H1 (cell line): ENCODE results near the gene ARHGAP24. TPM values are rescaled to one million over a fixed set of nuclear protein-coding genes. Genes with fewer than 3 reads are reported as not detected.

Source experiments
- CEBPB ChIP-seq: IDR thresholded peaks from 2 replicates; pipeline ENCODE4 v1.6.1; 2012; ENCODE audit warnings: low read depth, low read length
- CHD7 ChIP-seq: fragments of 300-600 bp; sonication (generic); IDR thresholded peaks from 2 replicates; pipeline ENCODE4 v1.7.1; 2012; ENCODE audit warnings: low read length, moderate library complexity, mild to moderate bottlenecking, inconsistent platforms; ENCODE audit not compliant: insufficient replicate concordance
- EZH2 ChIP-seq: fragments of 200-600 bp; sonication (generic); IDR thresholded peaks from 2 replicates; pipeline ENCODE4 v1.7.1; 2012; ENCODE audit warnings: low read depth, mild to moderate bottlenecking, moderate library complexity, low read length, inconsistent platforms; ENCODE audit not compliant: severe bottlenecking
- KDM4A ChIP-seq: IDR thresholded peaks from one replicate; pipeline ENCODE4 v1.7.1; 2012; ENCODE audit warnings: low read depth, mild to moderate bottlenecking, moderate library complexity, low read length, inconsistent platforms; ENCODE audit not compliant: severe bottlenecking
- POLR2A ChIP-seq, 2 experiments: IDR thresholded peaks; 1 replicate in 1 of 2; 2 replicates in 1 of 2; pipeline ENCODE4 v1.6.1; 2011; ENCODE audit warnings: low read depth in 2 of 2, low read length in 2 of 2, mild to moderate bottlenecking in 2 of 2; ENCODE audit errors: control extremely low read depth in 1 of 2
- RNF2 ChIP-seq: fragments of 200-900, 300-1000 bp; sonication (generic); IDR thresholded peaks from 2 replicates; pipeline ENCODE4 v1.7.1; 2016; ENCODE audit warnings: borderline replicate concordance, low read depth, mild to moderate bottlenecking, antibody characterized with exemption, low read length; ENCODE audit not compliant: poor library complexity, severe bottlenecking; ENCODE audit errors: missing control alignments
- RXRA ChIP-seq: IDR thresholded peaks from 2 replicates; pipeline ENCODE4 v1.6.1; 2011; ENCODE audit warnings: low read depth, mild to moderate bottlenecking, low read length, moderate library complexity; ENCODE audit not compliant: insufficient read depth
- SAP30 ChIP-seq: fragments of 300-600 bp; sonication (generic); IDR thresholded peaks from 2 replicates; pipeline ENCODE4 v1.7.1; 2012; ENCODE audit warnings: low read length, moderate library complexity, mild to moderate bottlenecking, inconsistent platforms; ENCODE audit not compliant: insufficient read depth, insufficient replicate concordance
- SRF ChIP-seq: IDR thresholded peaks from 2 replicates; pipeline ENCODE4 v1.6.1; 2011; ENCODE audit warnings: mild to moderate bottlenecking, low read depth, low read length, moderate library complexity
- TEAD4 ChIP-seq: IDR thresholded peaks from 2 replicates; pipeline ENCODE4 v1.6.1; 2012; ENCODE audit warnings: low read depth, low read length, inconsistent platforms, mixed read lengths
- polyA plus RNA-seq, 7 experiments: library from polyadenylated mRNA; depleted of rRNA in 3 of 7; stranded (reverse) in 5 of 7; unstranded in 2 of 7; fragments of >200 nt in 5 of 7; fragments of 200-250 nt in 2 of 7; gene quantifications; 1 replicate in 5 of 7; 2 replicates in 1 of 7; 4 replicates in 1 of 7; pipeline versions ENCODE4 v1.2.1 to v1.2.3, GENCODE V29; 2011 to 2013; ENCODE audit warnings: missing spikeins in 2 of 7, mixed read lengths in 2 of 7
- total RNA-seq: library from RNA; stranded (reverse); fragmentation: NEBNext Ultra II Directional; extraction: Animal tissue kit (Norgen Biotek cat#: 25700); gene quantifications from 2 replicates; pipeline ENCODE4 v1.2.1, GENCODE V29; 2021

The ARHGAP24 gene
- total and polyA plus RNA-seq, 2 of the 8 experiments (the other 6 are each of a cell fraction or from before 2014, with no cell fraction given), result 0.08 to 0.50 TPM

- no peak for TF ChIP-seq CHD7
- TF ChIP-seq RXRA, result no peak
- no peak for TF ChIP-seq POLR2A (IDR thresholded peaks at IDR 0.05; ENCODE audit: control extremely low read depth in 1 of 2, low read depth in 2 of 2, low read length in 2 of 2)
- no peak for TF ChIP-seq SAP30
- TF ChIP-seq KDM4A, result no peak
- TF ChIP-seq EZH2, result no peak
- no peak for TF ChIP-seq TEAD4
- TF ChIP-seq RNF2, result no peak
- TF ChIP-seq CEBPB, result no peak
- TF ChIP-seq SRF, result no peak
Measured at GRCh38 chr4:85965529-85965928, 490.6 kb downstream of the ARHGAP24 start (continued).
